Uterus (tissue), 2 donors: ENCODE measurements around the gene SMAD6.

Experiments
- POLR2A ChIP-seq, 2 donors: fragments of 450-650 bp; IDR thresholded peaks; one replicate each; pipeline ENCODE4 v1.6.1; 2016; ENCODE audit warnings: antibody characterized with exemption in 2 of 2, mild to moderate bottlenecking in 1 of 2, moderate library complexity in 1 of 2
- TF ChIP-seq, protein P1 (sequence below), 4 experiments: fragments of 200-600 bp in 2 of 4; fragments of 450-650 bp in 2 of 4; sonication (generic) in 2 of 4; IDR thresholded peaks; one replicate each; pipeline ENCODE4 v1.5.1; 2016 to 2019; ENCODE audit warnings: antibody characterized with exemption in 4 of 4, mild to moderate bottlenecking in 2 of 4, moderate library complexity in 1 of 4

DNA sequence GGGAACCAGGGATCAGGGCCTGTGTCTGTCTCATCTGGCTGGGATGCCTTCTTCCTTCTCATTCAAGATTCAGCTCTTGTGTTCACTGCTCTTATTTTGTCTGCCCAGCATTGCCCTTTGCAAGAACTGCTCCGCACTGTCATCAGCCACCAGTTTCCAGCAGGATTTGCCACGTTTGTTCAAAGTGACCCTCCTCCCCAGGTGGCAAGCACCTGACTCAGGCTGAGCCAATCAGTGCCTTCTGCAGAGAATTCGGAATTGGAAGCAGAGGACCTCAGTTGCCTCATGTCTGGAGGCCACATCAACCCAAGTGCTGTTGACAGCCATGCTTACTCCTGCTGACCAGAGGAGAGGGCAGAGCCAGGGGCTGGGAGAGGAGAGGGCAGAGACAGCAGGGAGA, 124.5 kb downstream of the SMAD6 start:
- no peak for TF ChIP-seq POLR2A (IDR thresholded peaks at IDR 0.05)
- TF ChIP-seq, protein P1, sequence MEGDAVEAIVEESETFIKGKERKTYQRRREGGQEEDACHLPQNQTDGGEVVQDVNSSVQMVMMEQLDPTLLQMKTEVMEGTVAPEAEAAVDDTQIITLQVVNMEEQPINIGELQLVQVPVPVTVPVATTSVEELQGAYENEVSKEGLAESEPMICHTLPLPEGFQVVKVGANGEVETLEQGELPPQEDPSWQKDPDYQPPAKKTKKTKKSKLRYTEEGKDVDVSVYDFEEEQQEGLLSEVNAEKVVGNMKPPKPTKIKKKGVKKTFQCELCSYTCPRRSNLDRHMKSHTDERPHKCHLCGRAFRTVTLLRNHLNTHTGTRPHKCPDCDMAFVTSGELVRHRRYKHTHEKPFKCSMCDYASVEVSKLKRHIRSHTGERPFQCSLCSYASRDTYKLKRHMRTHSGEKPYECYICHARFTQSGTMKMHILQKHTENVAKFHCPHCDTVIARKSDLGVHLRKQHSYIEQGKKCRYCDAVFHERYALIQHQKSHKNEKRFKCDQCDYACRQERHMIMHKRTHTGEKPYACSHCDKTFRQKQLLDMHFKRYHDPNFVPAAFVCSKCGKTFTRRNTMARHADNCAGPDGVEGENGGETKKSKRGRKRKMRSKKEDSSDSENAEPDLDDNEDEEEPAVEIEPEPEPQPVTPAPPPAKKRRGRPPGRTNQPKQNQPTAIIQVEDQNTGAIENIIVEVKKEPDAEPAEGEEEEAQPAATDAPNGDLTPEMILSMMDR (IDR thresholded peaks at IDR 0.05): no peak
